Stomach (tissue), 9 donors: Measurements from ENCODE around the gene LUZP1. TPM values are rescaled to one million over a fixed set of nuclear protein-coding genes. Genes with fewer than 3 reads are reported as not detected.

Experiments
- DNase-seq, 2 donors: peaks; one replicate each; pipeline versions ENCODE4 v3.0.0 to v3.0.0-alpha.2; 2013 to 2019
- H3K27ac ChIP-seq, 5 donors: fragments of 200-600 bp in 4 of 5; sonication (generic) in 4 of 5; one replicate each; pipeline ENCODE4 v1.5.1; 2013 to 2019; ENCODE audit warnings: mild to moderate bottlenecking in 1 of 5, moderate library complexity in 1 of 5
- H3K27me3 ChIP-seq, 3 donors: fragments of 200-600 bp; sonication (generic); one replicate each; pipeline ENCODE4 v1.5.1; 2017 to 2019; ENCODE audit warnings: mixed run types in 1 of 3
- H3K36me3 ChIP-seq, 4 donors: fragments of 200-600 bp; sonication (generic); 1 replicate in 3 of 4; 2 replicates in 1 of 4; pipeline ENCODE4 v1.5.1; 2016 to 2019
- H3K4me1 ChIP-seq, 4 donors: fragments of 200-600 bp; sonication (generic); one replicate each; pipeline ENCODE4 v1.5.1; 2016 to 2019
- H3K4me3 ChIP-seq, 4 donors: fragments of 200-600 bp; sonication (generic) in 3 of 4; one replicate each; pipeline ENCODE4 v1.5.1; 2016 to 2019; ENCODE audit warnings: mild to moderate bottlenecking in 1 of 4
- H3K9me3 ChIP-seq, 4 donors: fragments of 200-600 bp; sonication (generic); one replicate each; pipeline ENCODE4 v1.5.1; 2016 to 2019
- CTCF ChIP-seq, 7 experiments: fragments of 450-650 bp in 4 of 7; fragments of 200-600 bp in 3 of 7; sonication (generic) in 3 of 7; IDR thresholded peaks; one replicate each; pipeline ENCODE4 v1.5.1; 2016 to 2019; ENCODE audit warnings: antibody characterized with exemption in 7 of 7, control low read depth in 2 of 7, mild to moderate bottlenecking in 1 of 7
- EP300 ChIP-seq: sonication (generic); formaldehyde crosslinking; IDR thresholded peaks from one replicate; pipeline ENCODE4 v1.6.1; 2017; ENCODE audit warnings: antibody characterized with exemption
- POLR2A ChIP-seq, 4 donors: fragments of 450-650 bp; IDR thresholded peaks; one replicate each; pipeline ENCODE4 v1.6.1; 2016; ENCODE audit warnings: antibody characterized with exemption in 4 of 4, control low read depth in 2 of 4, mild to moderate bottlenecking in 1 of 4, moderate library complexity in 1 of 4
- POLR2AphosphoS5 ChIP-seq, 3 donors: sonication (generic); formaldehyde crosslinking; IDR thresholded peaks; one replicate each; pipeline ENCODE4 v1.6.1; 2016; ENCODE audit warnings: antibody characterized with exemption in 3 of 3
- WGBS, 5 donors: extraction: QIAGEN DNeasy Blood & Tissue Kit in 3 of 5; methylation state at CpG; one replicate each; pipeline versions ENCODE4 v1.1.5 to v1.1.7; 2013 to 2018; 5-methylcytosine and 5-hydroxymethylcytosine counted together
- intact Hi-C: fragments of 100-400 bp; cut with DNase I; formaldehyde crosslinking; loops from one replicate; pipeline ENCODE4 v1.15.1; 2023; ENCODE audit warnings: low total_unique reads
- polyA plus RNA-seq, 3 donors: library from polyadenylated mRNA; stranded (reverse); fragments of 200-250 nt; gene quantifications; one replicate each; pipeline ENCODE4 v1.2.3, GENCODE V29; 2013
- total RNA-seq, 5 donors: library from RNA; depleted of rRNA; stranded (reverse); fragments of >200 nt; gene quantifications; one replicate each; pipeline versions ENCODE4 v1.1.0 to v1.2.3, GENCODE V29; 2014 to 2016
- donor health status: healthy with polysubstance abuse.
- donor health status: Bipolar disorder and iron deficiency.
- donor health status: healthy.

Gene LUZP1
- total and polyA plus RNA-seq, 8 donors, result 2.6 to 20.4 (median 13.4) TPM

- no peak for DNase-seq
- no peak overlapping the region for H3K27ac ChIP-seq
- WGBS, 5 donors, result 86 to 93% (median 90%) methylated on average over 6 of the region's 6 CpGs
- H3K36me3 ChIP-seq, result no peaks in the 10 kb centered on the region
- TF ChIP-seq POLR2AphosphoS5 (IDR thresholded peaks at IDR 0.05), result no peak
- TF ChIP-seq POLR2A (IDR thresholded peaks at IDR 0.05), result no peak
- no peak for TF ChIP-seq CTCF (IDR thresholded peaks at IDR 0.05)
- TF ChIP-seq EP300, result no peak
- no peak overlapping the region for H3K4me3 ChIP-seq
- H3K4me1 ChIP-seq, result peaks cover 4 to 74% (median 36%) of the 10 kb centered on the region in 4 donors
- intact Hi-C loops, result no loop called here
- no peaks in the 10 kb centered on the region for H3K9me3 ChIP-seq
- no peaks in the 10 kb centered on the region for H3K27me3 ChIP-seq
These were observed 52.3 kb downstream of the LUZP1 start for GRCh38 chr1:23116216-23116836.

- Histone ChIP-seq H3K36me3 (no peaks in the 10 kb centered on the region), H3K9me3 (no peaks in the 10 kb centered on the region), H3K27me3 (no peaks in the 10 kb centered on the region), H3K27ac (peak overlapping the region in 1 of 5 donors; percentile 51), H3K4me3 (no peak overlapping the region), H3K4me1 (peaks cover 0 to 59% (median 27%) of the 10 kb centered on the region in 4 donors)
- intact Hi-C loops, result no loop called here
- 73 to 82% (median 79%) methylated on average over 6 of the region's 6 CpGs for WGBS, 5 donors
- no peak for DNase-seq
- TF ChIP-seq CTCF (IDR thresholded peaks at IDR 0.05) (no peak), POLR2A (IDR thresholded peaks at IDR 0.05) (no peak), POLR2AphosphoS5 (IDR thresholded peaks at IDR 0.05) (no peak), EP300 (no peak)
These were observed 54.1 kb downstream of the LUZP1 start for GRCh38 chr1:23114424-23115079.

- Histone ChIP-seq H3K36me3 (peaks cover 13 to 21% (median 19%) of the 10 kb centered on the region in 4 donors), H3K4me3 (no peak overlapping the region), H3K4me1 (peaks cover 0 to 47% (median 17%) of the 10 kb centered on the region in 4 donors), H3K27me3 (no peaks in the 10 kb centered on the region), H3K9me3 (no peaks in the 10 kb centered on the region), H3K27ac (peak overlapping the region in 2 of 5 donors; percentile 9 to 19)
- intact Hi-C loops, result no loop called here
- 79 to 84% (median 83%) methylated on average over 6 of the region's 6 CpGs for WGBS, 5 donors
- TF ChIP-seq POLR2AphosphoS5 (IDR thresholded peaks at IDR 0.05) (no peak), EP300 (no peak), POLR2A (IDR thresholded peaks at IDR 0.05) (no peak), CTCF (IDR thresholded peaks at IDR 0.05) (no peak)
- DNase-seq, result no peak
These were observed 56.8 kb downstream of the LUZP1 start for GRCh38 chr1:23111600-23112535.

GRCh38 chr1:23110391-23110790 lies 58.3 kb downstream of the LUZP1 start:
- no peaks in the 10 kb centered on the region for H3K9me3 ChIP-seq
- peaks cover 13 to 29% (median 28%) of the 10 kb centered on the region in 4 donors for H3K36me3 ChIP-seq
- no peak for TF ChIP-seq POLR2AphosphoS5 (IDR thresholded peaks at IDR 0.05)
- no peak for TF ChIP-seq POLR2A (IDR thresholded peaks at IDR 0.05)
- no peak for TF ChIP-seq CTCF (IDR thresholded peaks at IDR 0.05)
- TF ChIP-seq EP300, result no peak
- H3K27me3 ChIP-seq, result no peaks in the 10 kb centered on the region
- intact Hi-C loops, result no loop called here
- no peak overlapping the region for H3K27ac ChIP-seq
- H3K4me3 ChIP-seq, result no peak overlapping the region
- no peak for DNase-seq
- H3K4me1 ChIP-seq, result peaks cover 0 to 40% (median 16%) of the 10 kb centered on the region in 4 donors
- 98 to 100% (median 98%) methylated on average over 5 of the region's 5 CpGs for whole genome bisulfite sequencing, 5 donors
